SK-N-SH treated with all-trans-retinoic acid at 6 μM for 48 hours (cell line): ENCODE measurements around the gene SLC25A28.

Source experiments
- ATAC-seq: fragments of 200-7000 bp; cut with Tn5 transposase; 3 replicates; pipeline ENCODE4 v1.9.1; 2020; ENCODE audit warnings: mild to moderate bottlenecking, moderate library complexity
- ARNTL ChIP-seq: fragments of 450-650 bp; formaldehyde crosslinking; IDR thresholded peaks from 2 replicates; pipeline ENCODE4 v1.5.0; 2020; ENCODE audit warnings: low read depth, mild to moderate bottlenecking, moderate library complexity, borderline replicate concordance
- BACH2 ChIP-seq: fragments of 250-450 bp; sonication (Bioruptor Pico); IDR thresholded peaks from 2 replicates; pipeline ENCODE4 v1.9.0; 2021; ENCODE audit warnings: mild to moderate bottlenecking, borderline replicate concordance
- CREB5 ChIP-seq: fragments of 250-450 bp; sonication (Bioruptor Pico); IDR thresholded peaks from 2 replicates; pipeline ENCODE4 v1.5.1; 2020; ENCODE audit warnings: low read depth, mild to moderate bottlenecking, moderate library complexity
- CSDC2 ChIP-seq: fragments of 250-450 bp; sonication (Bioruptor Pico); IDR thresholded peaks from 2 replicates; pipeline ENCODE4 v1.5.0; 2020; ENCODE audit warnings: mild to moderate bottlenecking, moderate library complexity
- GLIS3 ChIP-seq: fragments of 250-450 bp; sonication (Bioruptor Pico); IDR thresholded peaks from 2 replicates; pipeline ENCODE4 v1.5.0; 2020; ENCODE audit warnings: mild to moderate bottlenecking, moderate library complexity
- ISL1 ChIP-seq: fragments of 250-450 bp; sonication (Bioruptor Pico); IDR thresholded peaks from 2 replicates; pipeline ENCODE4 v2.1.2; 2022; ENCODE audit warnings: mild to moderate bottlenecking, moderate library complexity
- OSR1 ChIP-seq: fragments of 250-450 bp; sonication (Bioruptor Pico); IDR thresholded peaks from 2 replicates; pipeline ENCODE4 v1.8.0; 2022; ENCODE audit warnings: moderate library complexity, mild to moderate bottlenecking, inconsistent platforms
- PPARA ChIP-seq: fragments of 250-450 bp; sonication (Bioruptor Pico); IDR thresholded peaks from 2 replicates; pipeline ENCODE4 v1.5.0; 2020; ENCODE audit warnings: mild to moderate bottlenecking, borderline replicate concordance
- SNAI2 ChIP-seq: fragments of 250-450 bp; sonication (Bioruptor Pico); IDR thresholded peaks from 2 replicates; pipeline ENCODE4 v1.5.0; 2020; ENCODE audit warnings: mild to moderate bottlenecking, moderate library complexity
- TCF4 ChIP-seq: fragments of 250-450 bp; sonication (Bioruptor Pico); IDR thresholded peaks from 2 replicates; pipeline ENCODE4 v1.8.0; 2021; ENCODE audit warnings: mild to moderate bottlenecking, moderate library complexity, borderline replicate concordance
- ZC3H10 ChIP-seq: fragments of 250-450 bp; sonication (Bioruptor Pico); IDR thresholded peaks from 2 replicates; pipeline ENCODE4 v1.5.1; 2021; ENCODE audit warnings: mild to moderate bottlenecking, moderate library complexity
- ZFP3 ChIP-seq: fragments of 250-450 bp; sonication (Bioruptor Pico); IDR thresholded peaks from 2 replicates; pipeline ENCODE4 v1.5.0; 2020; ENCODE audit warnings: mild to moderate bottlenecking, moderate library complexity
- ZNF565 ChIP-seq: fragments of 450-650 bp; formaldehyde crosslinking; conservative IDR thresholded peaks from 2 replicates; pipeline ENCODE4 v1.5.0; 2020; ENCODE audit warnings: low read depth, mild to moderate bottlenecking, moderate library complexity
- ZNF70 ChIP-seq: fragments of 450-650 bp; formaldehyde crosslinking; IDR thresholded peaks from 2 replicates; pipeline ENCODE4 v1.5.0; 2020; ENCODE audit warnings: mild to moderate bottlenecking, moderate library complexity
- ZNF8 ChIP-seq: fragments of 450-650 bp; formaldehyde crosslinking; IDR thresholded peaks from 2 replicates; pipeline ENCODE4 v1.5.0; 2020; ENCODE audit warnings: mild to moderate bottlenecking, moderate library complexity
- TF ChIP-seq, protein P1 (sequence below): fragments of 250-450 bp; sonication (Bioruptor Pico); IDR thresholded peaks from 2 replicates; pipeline ENCODE4 v1.8.0; 2021; ENCODE audit warnings: low read depth, mild to moderate bottlenecking, moderate library complexity, borderline replicate concordance
- TF ChIP-seq, protein P2 (sequence below): fragments of 250-450 bp; sonication (Bioruptor Pico); IDR thresholded peaks from 2 replicates; pipeline ENCODE4 v1.5.1; 2021; ENCODE audit warnings: mild to moderate bottlenecking, moderate library complexity

Gene SLC25A28

GRCh38 chr10:99619851-99620710 is at the start of gene SLC25A28:
Gene SLC25A28, minus strand, starts transcription at chr10:99620439. Its CDS starts 104 bp downstream, at chr10:99620335.
- no peak for ATAC-seq
- TF ChIP-seq TCF4 (CRISPR knock-in tag) (no peak), OSR1 (CRISPR knock-in tag) (no peak), GLIS3 (CRISPR knock-in tag) (no peak), ZFP3 (CRISPR knock-in tag) (no peak), ISL1 (CRISPR knock-in tag) (no peak), ZNF8 (no peak), ZC3H10 (no peak), CSDC2 (CRISPR knock-in tag) (no peak), CREB5 (CRISPR knock-in tag) (no peak), ARNTL (no peak)

- TF ChIP-seq ZC3H10 (0 out of 2 replicates have a peak, but pooled peaks have one; percentile 72), ISL1 (CRISPR knock-in tag) (peak; percentile 86)
- TF ChIP-seq, protein P1, sequence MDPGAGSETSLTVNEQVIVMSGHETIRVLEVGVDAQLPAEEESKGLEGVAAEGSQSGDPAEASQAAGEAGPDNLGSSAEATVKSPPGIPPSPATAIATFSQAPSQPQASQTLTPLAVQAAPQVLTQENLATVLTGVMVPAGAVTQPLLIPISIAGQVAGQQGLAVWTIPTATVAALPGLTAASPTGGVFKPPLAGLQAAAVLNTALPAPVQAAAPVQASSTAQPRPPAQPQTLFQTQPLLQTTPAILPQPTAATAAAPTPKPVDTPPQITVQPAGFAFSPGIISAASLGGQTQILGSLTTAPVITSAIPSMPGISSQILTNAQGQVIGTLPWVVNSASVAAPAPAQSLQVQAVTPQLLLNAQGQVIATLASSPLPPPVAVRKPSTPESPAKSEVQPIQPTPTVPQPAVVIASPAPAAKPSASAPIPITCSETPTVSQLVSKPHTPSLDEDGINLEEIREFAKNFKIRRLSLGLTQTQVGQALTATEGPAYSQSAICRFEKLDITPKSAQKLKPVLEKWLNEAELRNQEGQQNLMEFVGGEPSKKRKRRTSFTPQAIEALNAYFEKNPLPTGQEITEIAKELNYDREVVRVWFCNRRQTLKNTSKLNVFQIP (CRISPR knock-in tag) = no peak
- ATAC-seq = peak; percentile 95
Measured at GRCh38 chr10:99667108-99667751, 47.0 kb upstream of the SLC25A28 start.

DNA sequence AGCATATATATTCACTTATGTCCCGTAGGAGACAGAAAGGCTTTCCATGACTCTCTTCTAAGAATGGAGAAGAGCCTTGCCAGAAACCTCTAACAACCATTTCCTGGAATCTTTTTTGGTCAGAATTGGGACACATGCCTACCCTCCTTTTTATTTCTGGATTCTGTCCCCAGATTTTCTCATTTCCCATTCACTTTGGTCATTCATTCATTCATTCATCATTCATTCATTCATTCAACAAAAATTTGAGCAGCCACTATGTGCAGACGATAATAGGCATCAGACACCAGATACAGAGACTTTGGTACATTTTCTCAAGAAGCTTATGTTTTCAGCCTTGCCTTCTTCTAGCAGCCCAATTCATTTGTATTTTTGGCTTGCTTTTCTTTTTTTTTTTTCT is 45.1 kb upstream of the SLC25A28 start:
- no peak for TF ChIP-seq BACH2
- TF ChIP-seq PPARA (CRISPR knock-in tag) = no peak
- no peak for TF ChIP-seq ARNTL
- TF ChIP-seq ZFP3 (CRISPR knock-in tag) = no peak
- TF ChIP-seq, protein P2, sequence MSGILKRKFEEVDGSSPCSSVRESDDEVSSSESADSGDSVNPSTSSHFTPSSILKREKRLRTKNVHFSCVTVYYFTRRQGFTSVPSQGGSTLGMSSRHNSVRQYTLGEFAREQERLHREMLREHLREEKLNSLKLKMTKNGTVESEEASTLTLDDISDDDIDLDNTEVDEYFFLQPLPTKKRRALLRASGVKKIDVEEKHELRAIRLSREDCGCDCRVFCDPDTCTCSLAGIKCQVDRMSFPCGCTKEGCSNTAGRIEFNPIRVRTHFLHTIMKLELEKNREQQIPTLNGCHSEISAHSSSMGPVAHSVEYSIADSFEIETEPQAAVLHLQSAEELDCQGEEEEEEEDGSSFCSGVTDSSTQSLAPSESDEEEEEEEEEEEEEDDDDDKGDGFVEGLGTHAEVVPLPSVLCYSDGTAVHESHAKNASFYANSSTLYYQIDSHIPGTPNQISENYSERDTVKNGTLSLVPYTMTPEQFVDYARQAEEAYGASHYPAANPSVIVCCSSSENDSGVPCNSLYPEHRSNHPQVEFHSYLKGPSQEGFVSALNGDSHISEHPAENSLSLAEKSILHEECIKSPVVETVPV (CRISPR knock-in tag) = no peak
- ATAC-seq = no peak

GRCh38 chr10:99661377-99661763 is 41.1 kb upstream of the SLC25A28 start:
- ATAC-seq = peak; percentile 20
- TF ChIP-seq CREB5 (CRISPR knock-in tag) (no peak), ISL1 (CRISPR knock-in tag) (no peak), BACH2 (no peak), ZNF565 (CRISPR knock-in tag) (no peak), PPARA (CRISPR knock-in tag) (no peak), OSR1 (CRISPR knock-in tag) (no peak), ZNF70 (CRISPR knock-in tag) (no peak), SNAI2 (CRISPR knock-in tag) (no peak), GLIS3 (CRISPR knock-in tag) (no peak)

DNA sequence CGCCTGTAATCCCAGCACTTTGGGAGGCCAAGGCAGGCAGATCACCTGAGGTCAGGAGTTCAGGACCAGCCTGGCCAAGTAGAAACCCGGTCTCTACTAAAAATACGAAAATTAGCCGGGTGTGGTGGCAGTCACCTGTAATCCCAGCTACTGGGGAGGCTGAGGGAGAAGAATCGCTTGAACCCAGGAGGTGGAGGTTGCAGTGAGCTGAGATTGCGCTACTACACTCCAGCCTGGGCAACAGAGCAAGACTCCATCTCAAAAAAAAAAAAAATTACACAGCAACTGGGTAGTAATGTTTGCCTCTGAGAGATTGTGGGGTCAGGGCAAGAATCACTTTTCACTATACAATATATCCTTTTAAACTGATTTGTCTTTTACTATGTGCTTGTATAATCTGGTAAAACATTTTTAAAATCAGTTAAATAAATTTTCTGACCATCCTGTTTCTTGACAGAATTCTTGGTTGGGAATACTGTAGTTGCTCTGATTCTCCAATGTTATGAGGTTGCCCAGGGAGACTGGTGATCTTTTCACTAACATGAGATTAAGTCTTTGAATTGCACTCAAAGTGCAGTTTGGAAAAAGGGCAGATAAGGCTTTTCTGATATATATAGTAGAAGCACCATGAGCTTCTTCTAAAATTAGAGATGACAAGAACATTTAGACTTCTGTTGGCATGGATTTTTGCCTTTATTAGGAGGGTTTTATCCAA is 40.6 kb upstream of the SLC25A28 start:
- TF ChIP-seq TCF4 (CRISPR knock-in tag) = no peak
- TF ChIP-seq CREB5 (CRISPR knock-in tag) = no peak
- ATAC-seq = no peak
